GM18511 (cell line): ENCODE data around the gene PCMTD2.
"Not testable (repeated sequence)": the region's sequence is repeated elsewhere in the genome, so short reads cannot be mapped to it uniquely, and the experiment has no call there.

Experiments
- ATAC-seq: cut with Tn5 transposase; IDR thresholded peaks from one replicate; pipeline ENCODE4 v1.9.1; 2021; ENCODE audit warnings: mild to moderate bottlenecking, moderate library complexity; ENCODE audit not compliant: unreplicated experiment

The PCMTD2 gene

GRCh38 chr20:64285579-64286446 lies 30.3 kb downstream of the PCMTD2 start:
- peak; percentile 94 for ATAC-seq

GRCh38 chr20:64286447-64287263 lies 31.1 kb downstream of the PCMTD2 start:
- not testable (repeated sequence) for ATAC-seq

GRCh38 chr20:64287264-64287590 lies 31.7 kb downstream of the PCMTD2 start:
- ATAC-seq, result not testable (repeated sequence)

DNA sequence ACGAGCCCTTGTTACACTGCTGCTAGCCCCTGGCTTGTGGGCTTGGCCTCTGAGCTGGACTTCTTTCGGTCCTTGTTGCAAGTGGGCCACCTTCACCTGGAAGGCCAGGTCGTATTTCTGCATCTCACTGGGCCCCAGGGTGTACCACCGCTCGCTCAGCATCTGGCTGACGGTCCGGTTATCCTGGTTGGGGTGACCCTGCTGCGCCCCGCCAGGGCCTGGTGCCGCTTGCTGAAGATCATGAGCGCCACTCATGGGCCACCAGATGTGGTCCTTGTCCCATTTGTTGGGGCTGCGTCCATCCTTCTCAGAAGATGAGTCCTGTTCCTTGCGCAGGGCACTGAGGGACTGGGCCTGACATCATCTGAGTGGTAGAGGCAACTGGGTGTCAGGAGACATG lies 36.6 kb downstream of the PCMTD2 start:
- ATAC-seq, result not testable (repeated sequence)

DNA sequence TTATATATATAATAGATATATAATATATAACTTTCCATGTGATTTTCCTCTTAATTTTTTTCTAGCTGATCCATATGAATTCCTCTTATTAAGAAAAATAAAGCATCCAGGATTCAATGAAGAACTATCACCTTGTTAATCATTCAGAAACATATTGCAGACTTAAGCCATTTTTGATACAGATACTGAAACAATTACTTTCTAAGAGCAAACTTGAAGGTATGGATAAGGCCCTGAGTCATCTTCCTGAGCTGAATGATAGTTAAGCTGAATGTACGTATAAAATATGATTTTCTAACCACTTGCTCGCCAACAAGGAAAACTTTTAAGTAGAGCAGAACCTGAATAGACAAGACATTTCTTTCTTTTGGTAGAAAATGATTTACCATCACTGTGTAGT lies 47.5 kb downstream of the PCMTD2 start:
- ATAC-seq, result not testable (repeated sequence)

GRCh38 chr20:64313761-64314160 lies 58.2 kb downstream of the PCMTD2 start:
- not testable (repeated sequence) for ATAC-seq

GRCh38 chr20:64315381-64315780 lies 59.8 kb downstream of the PCMTD2 start:
- not testable (repeated sequence) for ATAC-seq

GRCh38 chr20:64315884-64316283 lies 60.3 kb downstream of the PCMTD2 start:
- ATAC-seq, result not testable (repeated sequence)

GRCh38 chr20:64316415-64317083 lies 61.0 kb downstream of the PCMTD2 start:
- not testable (repeated sequence) for ATAC-seq

GRCh38 chr20:64317331-64317730 lies 61.8 kb downstream of the PCMTD2 start:
- not testable (repeated sequence) for ATAC-seq

DNA sequence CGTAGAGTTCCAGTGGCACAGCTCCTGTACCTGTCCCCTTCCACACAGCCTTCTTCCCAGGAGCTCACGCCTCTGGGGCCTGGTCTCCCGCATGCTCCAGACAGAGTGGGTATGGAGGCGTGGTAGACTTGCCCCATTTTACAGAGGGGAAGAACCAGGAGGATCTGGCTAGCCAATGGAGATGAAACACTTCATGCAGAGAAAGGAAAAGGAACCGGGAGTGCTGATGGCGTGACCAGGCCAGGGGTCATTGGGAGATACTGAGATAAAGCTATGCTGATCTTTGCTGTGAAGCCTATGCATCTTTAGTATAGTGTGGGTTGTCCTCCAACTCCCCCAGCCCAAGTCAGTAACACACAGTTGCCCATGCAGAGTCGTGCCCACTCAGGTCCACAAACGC lies 62.5 kb downstream of the PCMTD2 start:
- ATAC-seq, result not testable (repeated sequence)

GRCh38 chr20:64322031-64322789 lies 66.7 kb downstream of the PCMTD2 start:
- not testable (repeated sequence) for ATAC-seq
